ENCODE measurements around the gene FNDC3B.
A peak's percentile ranks its signal among the peaks of the same experiment; 100 is the strongest.

FNDC3B gene

DNA sequence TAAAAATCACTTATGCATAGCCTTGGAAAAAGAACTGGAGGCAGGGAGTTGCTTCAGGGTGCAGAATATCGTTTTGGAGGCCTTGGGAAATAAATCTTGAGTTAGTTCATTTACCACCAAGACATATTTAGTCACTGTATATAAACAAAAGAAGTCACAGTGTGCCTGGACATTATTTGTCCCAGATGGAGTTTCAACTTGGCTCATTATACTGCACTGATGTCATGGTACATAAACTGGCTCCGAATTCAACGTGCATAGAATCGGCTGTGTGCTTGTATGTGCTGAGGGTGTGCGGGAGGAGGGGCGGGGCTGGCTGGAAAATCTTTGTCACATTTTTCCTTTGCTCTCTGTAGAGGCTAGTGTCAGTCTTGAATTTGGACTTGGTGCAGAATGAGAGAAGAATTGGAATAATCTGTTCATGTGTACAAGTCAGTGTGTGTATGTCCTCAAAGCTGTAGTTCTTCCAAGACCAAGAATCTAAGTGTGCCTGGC is 86.6 kb downstream of the FNDC3B start:
- H3K4me3 ChIP-seq (ENCODE audit: low read length), result no peak overlapping the region
- DNase-seq (ENCODE audit: low read depth, low spot score), result no peak

- no peak for DNase-seq (ENCODE audit: low read depth, low spot score)
- H3K4me3 ChIP-seq (ENCODE audit: low read length), result no peak overlapping the region
These were observed 87.4 kb downstream of the FNDC3B start for GRCh38 chr3:172126741-172127140.

- no peak for DNase-seq (ENCODE audit: low read depth, low spot score)
- H3K4me3 ChIP-seq (ENCODE audit: low read length), result no peak overlapping the region
These were observed 87.8 kb downstream of the FNDC3B start for GRCh38 chr3:172127141-172127540.

DNA sequence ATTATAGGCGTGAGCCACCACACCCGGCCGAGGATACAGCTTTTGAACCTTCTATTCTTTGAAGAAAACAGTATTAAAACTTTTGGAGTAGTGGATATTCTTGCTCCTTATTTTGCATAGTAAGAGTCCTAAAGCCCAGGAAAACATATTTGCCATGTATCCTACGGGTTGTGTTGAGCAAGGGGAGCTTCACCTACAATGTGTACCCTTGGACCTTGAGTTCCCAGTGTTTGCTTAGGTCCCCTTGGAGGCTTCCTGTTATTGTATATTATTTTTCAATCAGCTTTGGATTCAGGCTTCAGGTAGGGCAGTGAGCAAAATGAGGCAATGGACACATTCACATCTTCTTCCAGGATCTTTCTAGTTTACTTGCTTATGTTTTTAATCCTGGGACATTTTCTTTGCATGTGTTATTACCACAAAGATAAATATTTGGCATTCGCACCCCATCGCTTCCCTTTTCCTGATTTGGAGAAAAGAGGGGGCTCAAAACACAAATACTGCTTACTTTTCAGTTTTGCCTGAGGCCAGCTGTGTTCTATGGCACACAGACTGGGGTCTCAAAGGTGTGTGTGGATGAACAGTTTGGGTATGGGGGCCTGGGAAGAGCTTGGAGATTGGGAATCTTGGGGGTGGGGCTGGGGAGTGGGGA is 88.7 kb downstream of the FNDC3B start:
- H3K4me3 ChIP-seq (ENCODE audit: low read length), result no peak overlapping the region
- DNase-seq (ENCODE audit: low read depth, low spot score), result no peak

DNA sequence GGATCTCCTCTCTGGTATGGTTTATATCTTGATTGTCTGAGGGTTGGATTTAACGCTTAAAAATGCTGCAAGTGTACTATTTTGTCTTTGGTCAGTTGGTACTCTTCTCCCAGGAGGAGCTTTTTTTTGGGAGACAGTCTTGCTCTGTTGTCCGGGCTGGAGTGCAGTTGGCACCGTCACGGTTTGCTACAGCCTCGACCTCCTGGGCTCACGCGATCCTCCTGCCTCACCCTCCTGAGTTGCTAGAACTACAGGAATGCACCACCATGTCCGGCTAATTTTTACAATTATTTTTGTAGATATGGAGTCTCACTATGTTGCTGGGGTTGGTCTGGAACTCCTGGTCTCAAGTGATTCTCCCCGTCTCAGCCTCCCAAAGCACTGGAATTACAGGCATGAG is 89.5 kb downstream of the FNDC3B start:
- DNase-seq (ENCODE audit: low read depth, low spot score), result no peak
- no peak overlapping the region for H3K4me3 ChIP-seq (ENCODE audit: low read length)

- H3K4me3 ChIP-seq (ENCODE audit: low read length), result no peak overlapping the region
- DNase-seq (ENCODE audit: low read depth, low spot score), result no peak
These were observed 90.1 kb downstream of the FNDC3B start for GRCh38 chr3:172129498-172129849.

DNA sequence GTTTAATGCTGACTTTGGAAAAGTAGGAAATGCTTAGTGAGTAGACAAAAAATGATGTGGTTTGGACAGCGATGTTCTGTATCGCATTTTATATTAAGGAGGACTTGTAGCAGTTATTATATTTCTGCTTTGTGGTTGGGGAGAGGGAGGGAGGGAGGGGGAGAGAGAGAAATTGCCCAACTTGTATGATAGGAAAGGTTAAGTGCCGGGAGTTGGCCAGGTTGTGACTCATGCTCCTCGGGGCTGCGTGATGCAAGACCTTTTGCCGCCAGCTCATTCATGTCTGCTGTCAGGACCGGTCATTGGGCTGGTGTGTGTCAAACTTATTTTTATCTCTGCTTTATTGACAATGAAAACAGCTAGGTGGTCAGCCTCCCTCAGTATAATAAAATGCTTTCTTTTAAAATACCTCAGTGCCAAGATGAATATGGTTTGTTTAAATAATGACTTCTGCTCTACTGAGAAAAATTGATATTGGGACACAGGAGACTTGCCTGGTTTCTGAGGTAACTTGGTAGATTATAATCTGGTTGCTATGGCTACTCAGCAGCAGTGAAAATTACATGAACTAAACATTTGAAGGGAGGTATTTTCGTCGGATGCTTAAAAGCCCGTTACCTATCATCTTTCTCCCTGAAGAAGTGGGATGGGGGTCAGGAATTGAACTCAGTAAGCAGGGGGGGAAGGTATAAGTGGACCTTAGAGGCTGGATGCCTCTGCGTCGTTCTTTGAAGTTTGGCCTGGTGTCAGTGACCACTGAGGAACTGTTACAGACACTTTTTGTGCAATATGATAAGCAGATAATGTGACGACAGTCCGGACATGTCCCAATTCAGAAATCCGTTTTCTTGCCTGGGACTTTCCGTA is 90.7 kb downstream of the FNDC3B start:
- DNase-seq (ENCODE audit: low read depth, low spot score), result no peak
- H3K4me3 ChIP-seq (ENCODE audit: low read length), result no peak overlapping the region

DNA sequence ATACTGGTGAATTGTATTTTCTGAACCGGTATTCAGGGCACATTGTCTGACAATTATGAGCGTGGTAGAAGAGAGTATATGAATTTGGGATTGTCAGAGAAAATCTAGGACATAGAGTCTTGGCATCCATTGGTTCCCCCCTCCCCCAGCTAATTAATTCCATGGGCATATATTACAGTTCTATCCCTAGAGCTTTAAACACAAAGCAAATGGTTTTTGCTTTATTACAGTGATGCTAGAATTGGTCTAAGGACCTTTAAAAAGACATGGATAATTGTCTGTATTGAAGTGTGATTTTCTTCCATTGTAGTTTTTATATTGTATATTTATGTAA is 91.3 kb downstream of the FNDC3B start:
- H3K4me3 ChIP-seq (ENCODE audit: low read length), result no peak overlapping the region
- DNase-seq (ENCODE audit: low read depth, low spot score), result no peak

DNA sequence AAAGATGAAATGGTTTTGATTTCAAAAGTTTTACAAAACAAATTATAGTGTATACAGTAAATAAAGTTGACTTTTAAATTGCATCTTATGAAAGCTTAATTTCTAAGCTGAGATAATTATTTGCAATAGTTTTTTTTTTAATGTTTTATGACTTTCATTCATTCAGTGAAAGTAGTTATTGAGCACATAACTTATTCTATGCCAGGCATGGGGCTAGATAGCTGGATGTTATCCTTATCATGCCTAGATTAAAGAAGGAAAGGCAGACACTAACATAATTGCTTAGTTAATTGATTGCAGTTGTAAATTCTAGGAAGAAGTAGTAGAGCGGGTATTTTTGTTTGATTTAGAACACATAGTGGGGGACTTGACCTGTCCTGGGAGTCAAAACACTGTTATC is 92.4 kb downstream of the FNDC3B start:
- DNase-seq (ENCODE audit: low read depth, low spot score), result no peak
- no peak overlapping the region for H3K4me3 ChIP-seq (ENCODE audit: low read length)

- DNase-seq (ENCODE audit: low read depth, low spot score), result peak; percentile 70
- no peak overlapping the region for H3K4me3 ChIP-seq (ENCODE audit: low read length)
These were observed 92.8 kb downstream of the FNDC3B start for GRCh38 chr3:172132159-172132586.

DNA sequence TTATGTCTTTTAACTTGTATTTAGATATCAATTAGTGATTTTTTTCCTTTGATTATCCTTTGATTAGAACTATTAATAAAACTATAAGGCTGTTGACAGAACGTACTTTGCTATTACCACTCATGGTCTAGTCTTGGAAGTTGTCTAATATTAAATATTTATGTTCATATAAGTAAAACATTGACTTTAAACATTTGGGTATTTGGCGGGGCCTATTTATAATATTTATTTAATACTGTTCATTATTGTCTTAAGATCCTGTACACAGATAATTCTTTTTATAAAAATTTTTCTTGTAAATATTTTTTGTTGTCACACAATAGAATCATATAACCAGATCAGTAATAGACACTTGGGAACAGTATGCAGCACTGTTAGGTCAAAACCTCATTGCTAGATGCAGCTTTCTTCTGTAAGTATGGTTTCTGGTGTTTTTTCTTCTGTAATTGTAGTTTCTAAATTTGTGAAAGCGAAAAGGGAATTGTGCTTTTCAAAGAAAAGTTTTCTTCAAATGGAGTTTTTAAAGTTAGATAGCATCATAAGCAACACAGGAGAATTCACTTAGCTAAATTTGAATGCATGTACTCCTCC is 93.4 kb downstream of the FNDC3B start:
- DNase-seq (ENCODE audit: low read depth, low spot score), result no peak
- no peak overlapping the region for H3K4me3 ChIP-seq (ENCODE audit: low read length)

- no peak overlapping the region for H3K4me3 ChIP-seq (ENCODE audit: low read length)
- no peak for DNase-seq (ENCODE audit: low read depth, low spot score)
These were observed 94.5 kb downstream of the FNDC3B start for GRCh38 chr3:172133838-172134237.

DNA sequence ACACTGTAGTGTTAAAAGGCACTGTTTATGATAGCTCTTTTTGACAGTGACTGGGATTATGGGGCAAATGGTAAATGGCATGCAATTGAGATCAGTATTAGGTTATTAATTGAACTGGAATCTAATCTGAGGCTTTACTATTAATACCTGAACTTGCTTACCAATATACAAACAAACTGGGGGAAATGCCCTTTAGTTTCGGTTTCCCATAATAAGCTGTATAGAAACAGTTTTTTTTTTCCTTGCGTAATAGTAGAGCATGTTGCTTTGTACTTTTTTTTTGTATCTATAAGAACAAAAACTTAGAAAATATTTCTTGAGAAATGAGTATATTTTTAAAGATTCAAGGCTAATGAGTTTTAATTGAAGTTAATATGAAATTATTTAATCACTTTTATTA is 95.0 kb downstream of the FNDC3B start:
- DNase-seq (ENCODE audit: low read depth, low spot score), result no peak
- H3K4me3 ChIP-seq (ENCODE audit: low read length), result no peak overlapping the region

DNA sequence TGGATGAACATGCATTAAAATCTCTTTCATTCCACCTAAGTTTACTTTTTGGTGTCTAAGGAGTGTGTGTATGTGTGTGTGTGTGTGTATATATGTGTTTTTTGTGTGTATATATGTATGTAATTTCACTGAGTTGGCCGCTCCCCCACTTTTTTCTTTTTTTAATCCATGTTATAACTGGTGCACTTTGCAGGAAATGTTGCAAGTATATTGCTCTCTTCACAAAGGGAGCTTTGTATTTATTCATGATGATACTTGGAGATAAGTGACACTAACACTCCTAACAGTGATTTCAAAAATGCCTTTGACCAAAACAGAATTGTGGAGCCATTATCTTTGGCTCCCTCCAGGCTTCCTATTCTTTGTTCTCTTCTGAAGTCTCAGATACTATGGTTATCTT is 95.8 kb downstream of the FNDC3B start:
- no peak for DNase-seq (ENCODE audit: low read depth, low spot score)
- H3K4me3 ChIP-seq (ENCODE audit: low read length), result no peak overlapping the region

DNA sequence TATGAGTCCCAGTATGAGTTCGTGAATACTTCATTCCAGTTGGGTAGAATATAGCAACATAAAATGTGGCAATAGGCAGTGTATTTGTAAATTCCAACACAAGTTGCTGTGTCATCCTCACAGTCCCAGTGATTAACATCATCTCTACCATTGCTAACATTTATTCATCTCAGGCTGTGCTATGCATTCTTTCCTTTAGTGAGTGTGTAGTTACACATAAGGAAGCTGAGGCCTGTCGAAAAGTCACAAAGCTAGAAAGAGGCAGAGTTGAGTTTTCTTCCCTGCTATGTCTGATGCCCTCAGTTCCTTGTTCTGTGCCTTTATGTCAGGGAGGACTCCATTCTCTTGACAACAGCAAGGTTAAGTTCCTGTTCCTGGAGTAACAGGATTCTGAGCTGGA is 96.4 kb downstream of the FNDC3B start:
- no peak overlapping the region for H3K4me3 ChIP-seq (ENCODE audit: low read length)
- no peak for DNase-seq (ENCODE audit: low read depth, low spot score)

GRCh38 chr3:172136330-172136729 is 97.0 kb downstream of the FNDC3B start:
- no peak overlapping the region for H3K4me3 ChIP-seq (ENCODE audit: low read length)
- DNase-seq (ENCODE audit: low read depth, low spot score), result no peak

DNA sequence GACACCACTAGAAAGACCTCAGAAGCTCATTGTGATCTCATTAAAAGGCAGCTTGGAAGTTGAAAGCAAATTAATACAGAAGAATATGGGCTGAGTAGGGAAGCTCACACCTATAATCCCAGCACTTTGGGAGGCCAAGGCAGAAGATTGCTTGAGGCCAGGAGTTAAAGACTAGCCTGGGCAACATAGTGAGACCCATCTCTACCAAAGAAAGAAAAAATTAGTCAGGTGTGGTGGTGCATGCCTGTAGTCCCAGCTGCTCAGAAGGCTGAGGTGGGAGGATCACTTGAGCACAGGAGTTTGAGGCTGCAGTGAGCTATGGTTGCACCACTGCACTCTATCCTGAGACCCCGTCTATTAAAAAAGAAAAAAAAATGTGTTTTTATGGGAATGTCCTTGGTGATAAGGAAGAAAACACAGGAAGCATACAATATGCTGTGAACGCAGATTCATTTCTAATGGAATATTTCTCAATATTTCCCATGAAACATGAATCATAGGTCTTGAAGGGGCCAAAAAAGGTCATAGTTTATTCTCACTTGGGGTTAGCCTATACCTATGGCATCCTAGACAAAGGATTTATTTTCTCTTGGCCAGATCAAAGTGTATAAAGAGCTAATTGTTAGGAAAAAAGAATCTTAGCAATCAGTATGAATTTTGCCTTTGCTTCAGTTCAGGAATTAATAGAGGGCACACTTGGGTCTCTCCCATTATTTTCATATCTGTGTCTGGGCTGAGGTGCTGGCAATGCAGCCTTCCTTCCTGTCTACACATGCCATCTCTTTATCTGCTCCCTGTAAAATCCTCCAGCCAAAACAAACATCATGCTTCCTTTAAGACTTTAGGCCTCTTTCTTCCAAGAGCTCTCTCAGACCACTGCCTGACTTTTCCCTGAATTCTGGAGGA is 98.2 kb downstream of the FNDC3B start:
- DNase-seq (ENCODE audit: low read depth, low spot score), result no peak
- no peak overlapping the region for H3K4me3 ChIP-seq (ENCODE audit: low read length)

DNA sequence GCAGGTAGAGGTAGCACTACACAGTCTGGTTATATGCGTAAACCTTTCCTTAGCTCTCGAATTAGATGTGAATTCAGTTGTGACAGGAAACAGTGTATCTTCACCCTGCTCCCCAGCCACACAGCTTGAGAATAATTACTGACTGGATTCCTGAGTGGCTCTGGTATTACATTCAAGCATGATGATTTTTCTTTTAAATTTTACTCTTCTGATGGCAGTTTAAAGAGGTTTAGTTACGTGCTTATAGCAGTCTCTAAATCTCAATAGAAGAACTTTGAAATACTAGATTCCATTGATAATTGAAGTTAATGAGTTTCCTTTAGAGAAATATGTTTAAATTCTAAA is 98.8 kb downstream of the FNDC3B start:
- no peak for DNase-seq (ENCODE audit: low read depth, low spot score)
- no peak overlapping the region for H3K4me3 ChIP-seq (ENCODE audit: low read length)

- no peak for DNase-seq (ENCODE audit: low read depth, low spot score)
- no peak overlapping the region for H3K4me3 ChIP-seq (ENCODE audit: low read length)
These were observed 99.6 kb downstream of the FNDC3B start for GRCh38 chr3:172138792-172139507.
